Measurements from ENCODE around the gene LRPAP1. TPM values are rescaled to one million over a fixed set of nuclear protein-coding genes. Genes with fewer than 3 reads are reported as not detected.

Gene LRPAP1
- total RNA-seq, 4 donors from 2014 or later, result 67.5 to 187 (median 137) TPM

DNA sequence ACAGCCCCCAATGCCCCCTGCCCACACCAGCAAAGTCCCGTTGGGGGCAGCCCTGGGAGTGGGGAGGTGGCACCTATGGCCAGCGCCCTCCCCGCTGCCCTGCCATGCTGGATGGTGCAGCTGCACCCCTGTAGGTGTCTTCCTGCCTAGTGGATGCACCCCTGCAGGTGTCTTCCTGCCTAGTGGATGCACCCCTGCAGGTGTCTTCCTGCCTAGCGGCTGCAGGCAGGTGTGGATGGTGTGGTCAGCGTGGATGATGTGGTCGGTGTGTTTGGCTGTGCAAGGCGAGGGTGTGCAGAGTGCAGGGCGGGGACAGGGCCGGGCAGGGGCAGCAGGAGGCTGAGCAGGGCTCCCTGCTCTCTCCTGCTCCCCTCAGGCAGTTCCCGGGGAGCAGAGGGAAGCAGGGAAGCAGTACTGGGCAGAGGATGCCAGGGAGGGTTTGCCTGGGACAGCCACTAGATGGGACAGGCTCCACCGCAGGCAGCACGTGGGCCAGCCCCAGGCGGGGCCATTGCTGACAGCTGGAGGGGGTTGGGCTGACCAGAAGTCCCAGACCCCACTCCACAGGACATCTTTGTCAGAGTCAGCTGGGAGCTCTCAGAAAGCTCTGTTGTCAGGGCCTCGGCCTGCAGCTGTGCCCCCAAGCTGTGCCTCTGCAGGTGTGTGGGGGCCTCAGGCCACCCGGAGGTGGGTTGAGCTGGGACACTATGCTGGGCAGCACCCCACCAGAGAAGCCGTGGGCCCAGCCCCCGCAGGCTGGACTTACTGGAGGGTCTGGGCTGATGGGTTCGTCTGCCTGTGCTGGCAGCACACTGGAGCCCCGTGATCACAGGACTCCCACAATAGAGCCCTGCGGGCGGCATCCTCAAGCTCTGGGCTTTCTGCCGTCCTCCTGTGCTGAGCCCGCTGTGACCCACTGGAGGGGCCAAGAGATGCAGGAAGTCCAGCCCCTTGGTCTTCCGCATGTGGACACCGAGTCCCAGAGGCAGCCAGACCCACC, 45.4 kb downstream of the LRPAP1 start:
- TF ChIP-seq, protein P1, sequence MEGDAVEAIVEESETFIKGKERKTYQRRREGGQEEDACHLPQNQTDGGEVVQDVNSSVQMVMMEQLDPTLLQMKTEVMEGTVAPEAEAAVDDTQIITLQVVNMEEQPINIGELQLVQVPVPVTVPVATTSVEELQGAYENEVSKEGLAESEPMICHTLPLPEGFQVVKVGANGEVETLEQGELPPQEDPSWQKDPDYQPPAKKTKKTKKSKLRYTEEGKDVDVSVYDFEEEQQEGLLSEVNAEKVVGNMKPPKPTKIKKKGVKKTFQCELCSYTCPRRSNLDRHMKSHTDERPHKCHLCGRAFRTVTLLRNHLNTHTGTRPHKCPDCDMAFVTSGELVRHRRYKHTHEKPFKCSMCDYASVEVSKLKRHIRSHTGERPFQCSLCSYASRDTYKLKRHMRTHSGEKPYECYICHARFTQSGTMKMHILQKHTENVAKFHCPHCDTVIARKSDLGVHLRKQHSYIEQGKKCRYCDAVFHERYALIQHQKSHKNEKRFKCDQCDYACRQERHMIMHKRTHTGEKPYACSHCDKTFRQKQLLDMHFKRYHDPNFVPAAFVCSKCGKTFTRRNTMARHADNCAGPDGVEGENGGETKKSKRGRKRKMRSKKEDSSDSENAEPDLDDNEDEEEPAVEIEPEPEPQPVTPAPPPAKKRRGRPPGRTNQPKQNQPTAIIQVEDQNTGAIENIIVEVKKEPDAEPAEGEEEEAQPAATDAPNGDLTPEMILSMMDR (IDR thresholded peaks at IDR 0.05; ENCODE audit: low read depth), result no peak

DNA sequence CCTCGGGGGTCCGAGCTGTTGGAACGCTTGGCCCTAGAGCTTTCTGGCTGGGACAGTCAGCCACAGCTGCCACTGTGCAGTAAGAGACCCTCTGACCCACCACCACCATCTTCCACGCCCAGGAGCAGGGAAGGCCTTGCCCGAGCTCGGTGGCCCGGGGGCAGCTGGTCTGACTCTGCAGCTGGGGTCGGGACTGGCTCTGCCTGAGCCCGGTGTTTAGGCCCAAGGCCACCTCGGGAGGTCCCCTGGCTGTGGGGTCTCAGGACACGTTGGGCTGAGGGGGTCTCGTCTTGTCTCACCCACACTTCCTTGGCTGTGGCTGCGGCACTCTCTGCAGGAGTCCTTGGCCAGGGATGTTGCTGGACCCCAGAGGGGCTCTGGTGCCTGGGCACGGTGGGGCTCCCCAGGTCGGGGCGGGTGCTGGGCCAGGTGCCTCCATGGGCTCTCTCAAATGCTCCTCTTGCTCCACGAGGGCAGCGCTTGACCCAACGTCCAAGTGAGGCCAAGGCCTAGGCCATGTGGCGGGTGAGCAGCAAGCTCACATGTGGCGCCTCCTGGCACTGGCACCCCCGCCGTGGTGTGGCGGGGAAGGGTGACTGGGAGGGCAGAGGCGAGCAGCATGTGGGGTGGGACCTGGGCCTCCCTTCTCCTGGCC, 46.2 kb downstream of the LRPAP1 start:
- TF ChIP-seq, protein P1 (IDR thresholded peaks at IDR 0.05; ENCODE audit: low read depth), result no peak

DNA sequence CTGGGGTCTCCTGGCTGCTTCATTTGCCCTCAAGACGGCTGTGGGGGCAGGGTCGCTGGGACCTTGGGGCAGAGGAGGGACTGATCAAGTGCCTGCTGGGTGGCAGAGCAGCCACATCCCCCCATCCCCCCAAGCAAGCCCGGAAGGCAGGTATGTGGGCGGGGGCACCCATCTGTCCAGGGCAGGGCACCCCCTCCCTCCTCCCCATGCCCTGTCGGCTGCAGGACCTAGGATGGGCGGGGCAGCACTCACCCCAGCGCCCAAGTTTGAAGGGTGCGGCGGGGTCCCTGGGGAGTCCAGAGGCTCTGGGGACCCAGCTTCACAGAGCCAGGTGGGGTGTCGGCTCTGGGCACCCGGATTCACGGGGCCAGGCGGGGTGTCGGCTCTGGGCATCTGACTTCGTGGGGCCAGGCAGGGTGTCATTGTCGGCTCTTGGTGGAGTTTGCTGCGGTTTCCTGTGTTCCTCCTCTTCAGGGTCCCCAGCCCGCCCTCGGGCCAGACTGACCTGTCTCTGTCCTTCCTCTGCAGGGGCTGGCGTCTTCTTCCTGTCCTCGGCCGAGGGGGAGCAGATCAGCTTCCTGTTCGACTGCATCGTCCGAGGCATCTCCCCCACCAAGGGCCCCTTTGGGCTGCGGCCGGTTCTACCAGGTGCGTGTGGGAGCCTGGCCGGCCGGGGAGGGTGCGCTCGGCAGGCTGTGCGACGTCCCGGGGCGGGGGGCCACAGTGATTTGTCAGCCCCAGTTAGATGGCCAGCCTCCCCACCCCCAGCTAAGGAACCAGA, 47.0 kb downstream of the LRPAP1 start:
- TF ChIP-seq, protein P1 (IDR thresholded peaks at IDR 0.05; ENCODE audit: low read depth), result no peak

DNA sequence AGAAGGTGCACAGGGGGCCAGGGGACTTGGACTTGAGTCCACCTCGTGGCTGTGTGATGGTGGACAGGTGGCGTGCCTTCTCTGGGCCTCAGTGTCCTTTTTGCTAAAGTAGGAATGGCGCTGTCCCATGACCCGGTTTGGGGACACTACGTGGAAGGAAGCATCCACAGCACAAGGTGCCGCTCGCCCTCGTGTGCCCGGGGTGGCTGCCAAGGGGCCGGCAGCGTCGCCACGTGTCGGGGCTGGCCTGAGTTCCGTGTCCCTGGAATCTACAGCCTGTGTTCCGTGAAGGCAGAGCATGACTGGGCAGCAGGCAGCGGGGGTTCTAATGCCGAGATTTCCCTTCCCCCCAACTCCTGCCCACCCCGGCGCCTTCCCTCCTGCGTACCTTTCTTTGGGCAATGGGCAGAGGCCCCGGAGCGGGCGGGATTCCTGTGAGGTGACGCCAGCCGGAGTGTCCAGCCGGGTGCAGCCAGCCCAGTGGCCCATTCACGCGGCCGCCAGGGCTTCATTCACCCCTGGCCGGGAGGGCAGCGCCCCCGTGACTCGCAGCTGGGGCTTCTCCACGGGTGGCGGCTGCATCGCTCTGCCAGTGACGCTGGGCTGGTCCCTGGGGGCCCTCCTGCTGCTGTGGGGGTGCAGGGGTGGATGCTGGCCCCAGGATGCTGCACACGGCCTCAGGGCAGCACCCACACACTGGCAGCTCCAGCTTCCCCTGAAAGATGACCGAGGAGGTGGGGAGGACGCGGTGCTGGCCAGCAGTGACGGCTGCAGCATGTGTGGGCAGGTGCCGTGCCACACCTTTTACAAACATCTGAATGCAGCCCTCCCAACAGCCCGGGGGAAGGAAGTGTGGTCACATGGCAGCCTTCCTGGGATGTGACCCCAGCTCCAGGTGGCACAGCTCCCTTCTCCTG, 47.9 kb downstream of the LRPAP1 start:
- TF ChIP-seq, protein P1 (IDR thresholded peaks at IDR 0.05; ENCODE audit: low read depth), result no peak

DNA sequence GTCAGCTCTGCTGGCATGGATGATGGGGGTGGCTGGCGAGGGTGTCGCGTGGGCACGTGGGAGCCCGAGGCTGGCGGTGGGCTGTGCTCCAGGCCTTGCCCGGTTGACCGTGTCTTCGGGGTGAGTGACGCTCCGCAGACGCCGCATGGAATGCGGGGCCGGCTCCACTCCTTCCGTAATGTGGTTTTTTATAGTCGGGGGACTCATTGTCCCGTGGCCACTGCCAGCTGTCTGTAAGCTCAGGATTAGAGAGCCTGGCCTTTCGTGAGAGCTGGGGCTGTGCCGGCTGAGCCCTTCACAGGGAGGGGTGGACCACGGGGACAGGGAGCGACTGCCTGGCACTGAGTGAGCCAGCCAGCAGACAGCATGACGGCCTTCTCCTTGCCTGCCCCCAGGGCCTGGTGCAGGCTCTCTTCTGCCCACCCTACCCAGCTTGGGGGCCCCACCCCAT, 48.7 kb downstream of the LRPAP1 start:
- TF ChIP-seq, protein P1 (IDR thresholded peaks at IDR 0.05; ENCODE audit: low read depth), result no peak

DNA sequence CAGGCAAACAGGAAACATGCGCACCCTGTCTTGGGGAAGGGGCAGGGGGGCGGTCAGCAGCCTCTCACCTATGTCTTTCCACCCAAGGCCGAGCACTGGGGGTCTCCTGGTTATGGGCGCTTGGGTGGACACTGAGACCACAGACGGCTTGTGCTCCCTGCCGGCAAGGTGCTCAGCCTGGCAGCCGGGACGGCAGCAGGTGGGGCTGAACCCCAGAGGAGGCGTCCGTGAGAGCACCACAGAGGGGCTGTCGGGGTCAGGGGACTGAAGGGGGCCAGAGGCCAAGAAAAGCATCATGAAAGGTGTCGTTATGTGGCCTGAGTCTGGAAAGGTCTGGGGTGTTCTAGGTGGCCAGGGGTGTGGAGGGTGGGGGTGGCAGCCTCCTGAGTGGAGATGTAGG, 49.5 kb downstream of the LRPAP1 start:
- TF ChIP-seq, protein P1 (IDR thresholded peaks at IDR 0.05; ENCODE audit: low read depth), result no peak

All from subcutaneous adipose tissue (tissue), 4 donors.